ENCODE data around the gene INSRR.

- no peak for TF ChIP-seq CTCF (IDR thresholded peaks at IDR 0.05; ENCODE audit: insufficient read depth, low read length, poor library complexity, severe bottlenecking)
- no peak for TF ChIP-seq EZH2phosphoT487 (conservative IDR thresholded peaks at IDR 0.05; ENCODE audit: low read length)
These were observed 42.6 kb upstream of the INSRR start for GRCh38 chr1:156901590-156901900.
